HepG2 (cell line): ENCODE measurements around the gene NRG4. TPM values are rescaled to one million over a fixed set of nuclear protein-coding genes. Genes with fewer than 3 reads are reported as not detected.

Experiments
- ATAC-seq: fragments of 200-7000 bp; cut with Tn5 transposase; 3 replicates; pipeline ENCODE4 v1.9.1; 2020; ENCODE audit warnings: mild to moderate bottlenecking, moderate library complexity
- BruUV-seq: library from RNA; stranded (reverse); fragments of 400-500 nt; replicated peaks from 2 replicates; lab custom pipeline; 2021; lab: Mats Ljungman, UMichigan
- CTCF ChIA-PET: fragments of 300-600 bp; formaldehyde crosslinking; extraction: SDS; loops from one replicate; lab custom pipeline; 2021; ENCODE audit warnings: low total read pairs, inconsistent platforms, low intra/inter-chr PET ratio; lab: Yijun Ruan, JAX
- POLR2A ChIA-PET: fragments of 350-600 bp; sonication (Branson Sonifier 250); formaldehyde crosslinking; loops from one replicate; lab custom pipeline; 2020; ENCODE audit warnings: antibody characterized with exemption, inconsistent platforms; lab: Yijun Ruan, JAX
- DNase-seq: peaks from one replicate; pipeline ENCODE4 v3.0.0-alpha.2; 2015; ENCODE audit warnings: low spot score
- FAIRE-seq: peaks from 3 replicates; lab custom pipeline; 2011; peaks lifted over from hg19 to GRCh38; lab: Jason Lieb, UNC
- H2AFZ ChIP-seq: one replicate; pipeline ENCODE4 v1.6.1; 2011; ENCODE audit warnings: low read length, inconsistent platforms
- H3K27ac ChIP-seq: fragments of 300-600 bp; 3 replicates; pipeline ENCODE4 v1.8.0; 2011; ENCODE audit warnings: mixed run types, mild to moderate bottlenecking, mixed read lengths, low read length, inconsistent platforms; ENCODE audit not compliant: insufficient read depth; ENCODE audit errors: extremely low read length
- H3K27me3 ChIP-seq, 2 experiments: fragments of 200-600 bp in 1 of 2; 2 replicates in 1 of 2; 3 replicates in 1 of 2; pipeline versions ENCODE4 v1.6.0 to v1.8.0; 2011; ENCODE audit warnings: low read length in 2 of 2, mild to moderate bottlenecking in 2 of 2, moderate library complexity in 2 of 2, inconsistent platforms in 1 of 2; ENCODE audit not compliant: insufficient read depth in 2 of 2, control insufficient read depth in 1 of 2
- H3K36me3 ChIP-seq, 2 experiments: fragments of 200-600 bp in 1 of 2; replicated peaks in 1 of 2; 2 replicates in 1 of 2; 3 replicates in 1 of 2; pipeline versions ENCODE4 v1.5.1 to v1.8.0; 2011; ENCODE audit warnings: low read length in 2 of 2, inconsistent platforms in 1 of 2; ENCODE audit not compliant: insufficient read depth in 2 of 2, control insufficient read depth in 1 of 2
- H3K4me1 ChIP-seq: 2 replicates; pipeline ENCODE4 v1.5.1; 2012; ENCODE audit warnings: low read length, inconsistent platforms; ENCODE audit not compliant: insufficient read depth
- H3K4me2 ChIP-seq: 2 replicates; pipeline ENCODE4 v1.6.0; 2011; ENCODE audit warnings: low read depth, low read length, inconsistent platforms
- H3K4me3 ChIP-seq, 3 experiments: fragments of 200-600 bp in 1 of 3; sonication (generic), shearing (Covaris generic) in 1 of 3; replicated peaks in 1 of 3; 2 replicates each; pipeline ENCODE4 v1.5.1; 2011 to 2016; ENCODE audit warnings: low read length in 3 of 3, inconsistent platforms in 2 of 3, low read depth in 2 of 3, mild to moderate bottlenecking in 2 of 3, control low read depth in 1 of 3, mixed read lengths in 1 of 3; ENCODE audit not compliant: insufficient read depth in 1 of 3
- H3K79me2 ChIP-seq: one replicate; pipeline ENCODE4 v1.6.1; 2011; ENCODE audit warnings: low read length, inconsistent platforms; ENCODE audit not compliant: insufficient read depth
- H3K9ac ChIP-seq: 2 replicates; pipeline ENCODE4 v1.6.0; 2011; ENCODE audit warnings: mild to moderate bottlenecking, low read depth, low read length, inconsistent platforms; ENCODE audit not compliant: insufficient read depth
- H3K9me3 ChIP-seq: 2 replicates; pipeline ENCODE4 v1.5.1; 2012; ENCODE audit warnings: mild to moderate bottlenecking, low read length
- H4K20me1 ChIP-seq: 2 replicates; pipeline ENCODE4 v1.6.0; 2011; ENCODE audit warnings: inconsistent platforms, mild to moderate bottlenecking, low read length, moderate library complexity; ENCODE audit not compliant: insufficient read depth
- CENPT ChIP-seq: sonication (generic); formaldehyde crosslinking; IDR thresholded peaks from 2 replicates; pipeline ENCODE4 v1.8.0; 2022; ENCODE audit warnings: low read depth, mild to moderate bottlenecking, moderate library complexity, missing genetic modification reagents
- ELK4 ChIP-seq: sonication (generic); formaldehyde crosslinking; IDR thresholded peaks from 2 replicates; pipeline ENCODE4 v1.9.0; 2021; ENCODE audit warnings: missing genetic modification reagents, borderline replicate concordance
- ETV5 ChIP-seq: IDR thresholded peaks from 2 replicates; pipeline ENCODE4 v1.6.1; 2018; ENCODE audit warnings: missing biosample characterization, missing genetic modification reagents, inconsistent platforms, borderline replicate concordance
- FLYWCH1 ChIP-seq: sonication (generic); formaldehyde crosslinking; IDR thresholded peaks from 2 replicates; pipeline ENCODE4 v1.8.1; 2023; ENCODE audit warnings: mild to moderate bottlenecking, missing genetic modification reagents
- IKZF4 ChIP-seq: sonication (generic); formaldehyde crosslinking; IDR thresholded peaks from 2 replicates; pipeline ENCODE4 v1.5.1; 2020; ENCODE audit warnings: borderline replicate concordance, mild to moderate bottlenecking, low read depth, missing genetic modification reagents; ENCODE audit errors: not compliant biosample characterization
- RFX5 ChIP-seq: IDR thresholded peaks from 2 replicates; pipeline ENCODE4 v1.6.1; 2011; ENCODE audit warnings: low read depth, low read length, improper control_type of control experiment
- SNRNP70 ChIP-seq: fragments of 200-400 bp; formaldehyde crosslinking; IDR thresholded peaks from 2 replicates; pipeline ENCODE4 v1.6.1; 2017; ENCODE audit warnings: mild to moderate bottlenecking, low read depth, low read length, moderate library complexity
- ZBTB33 ChIP-seq: sonication (generic); formaldehyde crosslinking; IDR thresholded peaks from 2 replicates; pipeline ENCODE4 v1.4.0; 2020; ENCODE audit warnings: missing genetic modification reagents
- ZFAT ChIP-seq: sonication (generic); formaldehyde crosslinking; conservative IDR thresholded peaks from 2 replicates; pipeline ENCODE4 v1.8.1; 2023; ENCODE audit warnings: missing genetic modification reagents, inconsistent platforms
- ZNF282 ChIP-seq: fragments of 450-650 bp; IDR thresholded peaks from 2 replicates; pipeline ENCODE4 v1.6.1; 2018; ENCODE audit not compliant: partially characterized antibody
- ZNF644 ChIP-seq: IDR thresholded peaks from 2 replicates; pipeline ENCODE4 v1.6.1; 2016; ENCODE audit warnings: low read depth
- ZNF878 ChIP-seq: sonication (generic); formaldehyde crosslinking; IDR thresholded peaks from 2 replicates; pipeline ENCODE4 v1.8.1; 2023; ENCODE audit warnings: mild to moderate bottlenecking, missing genetic modification reagents, moderate library complexity
- ZNF883 ChIP-seq: sonication (generic); formaldehyde crosslinking; IDR thresholded peaks from 2 replicates; pipeline ENCODE4 v1.5.1; 2020; ENCODE audit warnings: mild to moderate bottlenecking, missing genetic modification reagents; ENCODE audit errors: not compliant biosample characterization
- WGBS: methylation state at CpG from one replicate; pipeline ENCODE4 v1.1.6; 2017; ENCODE audit warnings: low lambda C conversion rate; 5-methylcytosine and 5-hydroxymethylcytosine counted together
- in situ Hi-C: cut with HindIII; loops from 2 replicates; pipeline ENCODE4 v1.10.0; 2017; ENCODE audit warnings: low pct_unique_long_range_greater_than_20kb; ENCODE audit not compliant: extremely low pct_ligation_motif_present
- intact Hi-C: fragments of 100-400 bp; cut with micrococcal nuclease; formaldehyde crosslinking; loops from one replicate; pipeline ENCODE4 v1.10.0; 2022; ENCODE audit not compliant: unreplicated experiment
- polyA plus RNA-seq, 8 experiments: library from polyadenylated mRNA; depleted of rRNA in 3 of 8; stranded (reverse) in 7 of 8; unstranded in 1 of 8; fragments of >200 nt; fragmentation: Illumina TruSeq in 4 of 8; extraction: Trizol in 4 of 8; gene quantifications; 2 replicates each; pipeline versions ENCODE4 v1.2.1 to v1.2.3, GENCODE V29; 2011 to 2016; ENCODE audit warnings: low read depth in 4 of 8, missing spikeins in 1 of 8, mixed read lengths in 1 of 8; ENCODE audit not compliant: insufficient read depth in 1 of 8
- total RNA-seq, 5 experiments: library from RNA; depleted of rRNA; stranded (reverse); fragments of >200 nt; fragmentation: Illumina TruSeq; extraction: Trizol; gene quantifications; 2 replicates each; pipeline ENCODE4 v1.2.3, GENCODE V29; 2016; ENCODE audit warnings: low read depth in 1 of 5
- TF ChIP-seq, protein P1 (sequence below): sonication (generic); formaldehyde crosslinking; IDR thresholded peaks from 2 replicates; pipeline ENCODE4 v1.9.0; 2021; ENCODE audit warnings: missing genetic modification reagents, borderline replicate concordance
- TF ChIP-seq, protein P2 (sequence below): sonication (generic); formaldehyde crosslinking; IDR thresholded peaks from 2 replicates; pipeline ENCODE4 v1.5.1; 2020; ENCODE audit warnings: mild to moderate bottlenecking, missing genetic modification reagents, borderline replicate concordance
- TF ChIP-seq, protein P3 (sequence below): sonication (generic); formaldehyde crosslinking; IDR thresholded peaks from 2 replicates; pipeline ENCODE4 v1.4.0; 2020; ENCODE audit warnings: missing genetic modification reagents

The NRG4 gene
- total and polyA plus RNA-seq, 2 of the 13 experiments (the other 11 are each of a cell fraction or from before 2014, with no cell fraction given), result 0.01 TPM; not detected in 1

- H3K9ac ChIP-seq, result no peak overlapping the region
- intact Hi-C loops (no loop called here), in situ Hi-C loops (no loop called here)
- no peak overlapping the region for H3K27ac ChIP-seq
- no peak for FAIRE-seq
- no peak overlapping the region for H2AFZ ChIP-seq
- no peaks in the 10 kb centered on the region for H3K9me3 ChIP-seq
- no peak overlapping the region for H3K4me2 ChIP-seq
- H3K4me1 ChIP-seq, result peaks cover 13% of the 10 kb centered on the region
- DNase-seq, result no peak
- no peak for ATAC-seq
- peaks cover 0 to 34% of the 10 kb centered on the region in 2 experiments; a peak in 3 of 5 replicates for H3K27me3 ChIP-seq
- H3K79me2 ChIP-seq, result no peaks in the 10 kb centered on the region
- no peaks in the 10 kb centered on the region for H4K20me1 ChIP-seq
- POLR2A ChIA-PET, result no interaction called here
- no peaks in the 10 kb centered on the region for H3K36me3 ChIP-seq
- 67% methylated on average over 5 of the region's 5 CpGs for WGBS
- BruUV-seq, result no TSS peak
- no peak overlapping the region for H3K4me3 ChIP-seq
- CTCF ChIA-PET, result no interaction called here
- TF ChIP-seq ZNF644 (CRISPR knock-in tag) (no peak), ZNF883 (CRISPR knock-in tag) (no peak), SNRNP70 (no peak), RFX5 (no peak), ZFAT (no peak), ZNF282 (no peak), FLYWCH1 (CRISPR knock-in tag) (no peak), ZNF878 (no peak), ZBTB33 (CRISPR knock-in tag) (no peak), ETV5 (CRISPR knock-in tag) (no peak), ELK4 (CRISPR knock-in tag) (no peak), CENPT (CRISPR knock-in tag) (no peak), IKZF4 (CRISPR knock-in tag) (no peak)
- TF ChIP-seq, protein P1, sequence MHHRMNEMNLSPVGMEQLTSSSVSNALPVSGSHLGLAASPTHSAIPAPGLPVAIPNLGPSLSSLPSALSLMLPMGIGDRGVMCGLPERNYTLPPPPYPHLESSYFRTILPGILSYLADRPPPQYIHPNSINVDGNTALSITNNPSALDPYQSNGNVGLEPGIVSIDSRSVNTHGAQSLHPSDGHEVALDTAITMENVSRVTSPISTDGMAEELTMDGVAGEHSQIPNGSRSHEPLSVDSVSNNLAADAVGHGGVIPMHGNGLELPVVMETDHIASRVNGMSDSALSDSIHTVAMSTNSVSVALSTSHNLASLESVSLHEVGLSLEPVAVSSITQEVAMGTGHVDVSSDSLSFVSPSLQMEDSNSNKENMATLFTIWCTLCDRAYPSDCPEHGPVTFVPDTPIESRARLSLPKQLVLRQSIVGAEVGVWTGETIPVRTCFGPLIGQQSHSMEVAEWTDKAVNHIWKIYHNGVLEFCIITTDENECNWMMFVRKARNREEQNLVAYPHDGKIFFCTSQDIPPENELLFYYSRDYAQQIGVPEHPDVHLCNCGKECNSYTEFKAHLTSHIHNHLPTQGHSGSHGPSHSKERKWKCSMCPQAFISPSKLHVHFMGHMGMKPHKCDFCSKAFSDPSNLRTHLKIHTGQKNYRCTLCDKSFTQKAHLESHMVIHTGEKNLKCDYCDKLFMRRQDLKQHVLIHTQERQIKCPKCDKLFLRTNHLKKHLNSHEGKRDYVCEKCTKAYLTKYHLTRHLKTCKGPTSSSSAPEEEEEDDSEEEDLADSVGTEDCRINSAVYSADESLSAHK (CRISPR knock-in tag), result no peak
- TF ChIP-seq, protein P2, sequence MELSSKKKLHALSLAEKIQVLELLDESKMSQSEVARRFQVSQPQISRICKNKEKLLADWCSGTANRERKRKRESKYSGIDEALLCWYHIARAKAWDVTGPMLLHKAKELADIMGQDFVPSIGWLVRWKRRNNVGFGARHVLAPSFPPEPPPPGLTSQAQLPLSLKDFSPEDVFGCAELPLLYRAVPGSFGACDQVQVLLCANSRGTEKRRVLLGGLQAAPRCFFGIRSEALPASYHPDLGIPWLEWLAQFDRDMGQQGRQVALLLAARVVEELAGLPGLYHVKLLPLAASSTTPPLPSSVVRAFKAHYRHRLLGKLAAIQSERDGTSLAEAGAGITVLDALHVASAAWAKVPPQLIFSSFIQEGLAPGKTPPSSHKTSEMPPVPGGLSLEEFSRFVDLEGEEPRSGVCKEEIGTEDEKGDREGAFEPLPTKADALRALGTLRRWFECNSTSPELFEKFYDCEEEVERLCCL, result no peak
- TF ChIP-seq, protein P3, sequence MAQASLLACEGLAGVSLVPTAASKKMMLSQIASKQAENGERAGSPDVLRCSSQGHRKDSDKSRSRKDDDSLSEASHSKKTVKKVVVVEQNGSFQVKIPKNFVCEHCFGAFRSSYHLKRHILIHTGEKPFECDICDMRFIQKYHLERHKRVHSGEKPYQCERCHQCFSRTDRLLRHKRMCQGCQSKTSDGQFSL (CRISPR knock-in tag), result no peak
These were observed 49.5 kb upstream of the NRG4 start for GRCh38 chr15:76061700-76062099.
